Keratinocyte (primary cell): ENCODE measurements around the gene TFPI.

ENCODE experiments used
- CTCF ChIP-seq, 3 experiments: IDR thresholded peaks in 1 of 3; conservative IDR thresholded peaks in 1 of 3; optimal IDR thresholded peaks in 1 of 3; 2 replicates in 2 of 3; 3 replicates in 1 of 3; pipeline versions ENCODE3 to v1.5.1; 2011; ENCODE audit warnings: low read length in 3 of 3, mild to moderate bottlenecking in 3 of 3, moderate library complexity in 2 of 3, control low read depth in 1 of 3, inconsistent platforms in 1 of 3; ENCODE audit not compliant: insufficient read depth in 2 of 3; ENCODE audit errors: extremely low read depth in 1 of 3
- EZH2 ChIP-seq: IDR thresholded peaks from one replicate; pipeline ENCODE4 v1.6.1; 2012; ENCODE audit warnings: inconsistent platforms, mild to moderate bottlenecking, low read length, moderate library complexity

GRCh38 chr2:187547353-187547979 lies 6.8 kb downstream of the TFPI start:
- no peak for TF ChIP-seq EZH2
- no peak for TF ChIP-seq CTCF (optimal IDR thresholded peaks at IDR 0.05 in 1 of 3, IDR thresholded peaks at IDR 0.05 in 1 of 3, conservative IDR thresholded peaks at IDR 0.05 in 1 of 3; ENCODE audit: extremely low read depth in 1 of 3, insufficient read depth in 2 of 3, low read length in 3 of 3)
